CD4-positive, alpha-beta T cell treated with Interleukin-15 for 4 hours (primary cell): ENCODE measurements around the gene MYO7A.
A peak's percentile ranks its signal among the peaks of the same experiment; 100 is the strongest.

Experiments used
- DNase-seq: peaks from one replicate; pipeline ENCODE4 v3.0.0-alpha.2; 2020; ENCODE audit warnings: low spot score

Gene MYO7A

GRCh38 chr11:77127920-77128691 lies at the start of gene MYO7A:
TSS of gene MYO7A (plus strand) at chr11:77128246. CDS start at chr11:77130635, 2,389 bp downstream.
- no peak for DNase-seq

GRCh38 chr11:77079666-77080065 lies 48.4 kb upstream of the MYO7A start:
- DNase-seq = no peak

DNA sequence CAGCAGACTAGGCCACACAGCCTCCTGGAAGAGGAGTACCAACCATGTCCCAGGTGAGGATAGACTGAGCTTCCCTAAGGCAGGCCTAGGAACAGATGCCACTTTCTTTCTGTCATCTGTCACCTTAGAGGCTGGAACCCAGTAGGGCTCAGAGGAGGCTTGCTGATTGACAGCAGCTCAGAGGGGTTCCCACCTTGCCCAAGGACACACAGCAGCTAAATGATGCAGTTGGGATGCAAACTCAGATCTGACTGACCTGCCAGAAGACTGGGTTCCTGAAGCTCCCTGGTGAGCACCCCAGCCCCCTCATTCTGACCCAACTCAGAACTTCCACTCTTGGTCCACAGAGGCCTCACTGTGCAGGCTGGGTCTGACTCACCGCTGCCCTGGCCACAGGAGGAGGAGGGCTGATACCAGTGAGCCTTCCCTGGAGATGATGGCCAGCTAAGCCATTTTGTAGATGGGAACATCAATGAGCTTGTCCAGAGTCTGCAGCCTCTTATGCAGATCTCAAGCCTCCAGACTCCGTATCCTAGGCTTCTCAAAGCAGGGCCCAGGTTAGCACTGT lies 47.3 kb upstream of the MYO7A start:
- DNase-seq = no peak

DNA sequence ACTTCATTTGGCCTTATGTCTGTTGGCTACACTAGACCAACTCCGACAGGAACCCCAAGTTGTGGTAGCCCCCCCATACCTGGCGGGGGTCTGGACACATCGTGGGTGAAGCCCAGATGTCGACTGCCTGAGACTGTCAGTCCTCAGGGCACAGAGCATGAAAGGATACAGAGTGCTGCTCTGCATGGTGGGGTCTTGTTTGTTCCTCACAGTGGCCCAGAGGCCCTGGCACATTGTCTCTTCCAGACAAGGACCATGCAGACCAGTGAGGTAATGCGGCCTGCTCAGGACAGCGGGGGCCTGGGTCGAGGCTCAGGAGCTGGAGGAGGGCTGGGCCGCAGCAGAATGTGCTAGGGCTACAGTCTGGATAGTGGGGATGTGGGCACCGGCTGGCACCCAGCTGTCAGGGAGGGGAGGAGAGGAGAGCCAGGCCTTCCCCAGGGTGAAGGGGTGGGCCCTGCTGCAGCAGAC lies 46.6 kb upstream of the MYO7A start:
- DNase-seq = no peak

DNA sequence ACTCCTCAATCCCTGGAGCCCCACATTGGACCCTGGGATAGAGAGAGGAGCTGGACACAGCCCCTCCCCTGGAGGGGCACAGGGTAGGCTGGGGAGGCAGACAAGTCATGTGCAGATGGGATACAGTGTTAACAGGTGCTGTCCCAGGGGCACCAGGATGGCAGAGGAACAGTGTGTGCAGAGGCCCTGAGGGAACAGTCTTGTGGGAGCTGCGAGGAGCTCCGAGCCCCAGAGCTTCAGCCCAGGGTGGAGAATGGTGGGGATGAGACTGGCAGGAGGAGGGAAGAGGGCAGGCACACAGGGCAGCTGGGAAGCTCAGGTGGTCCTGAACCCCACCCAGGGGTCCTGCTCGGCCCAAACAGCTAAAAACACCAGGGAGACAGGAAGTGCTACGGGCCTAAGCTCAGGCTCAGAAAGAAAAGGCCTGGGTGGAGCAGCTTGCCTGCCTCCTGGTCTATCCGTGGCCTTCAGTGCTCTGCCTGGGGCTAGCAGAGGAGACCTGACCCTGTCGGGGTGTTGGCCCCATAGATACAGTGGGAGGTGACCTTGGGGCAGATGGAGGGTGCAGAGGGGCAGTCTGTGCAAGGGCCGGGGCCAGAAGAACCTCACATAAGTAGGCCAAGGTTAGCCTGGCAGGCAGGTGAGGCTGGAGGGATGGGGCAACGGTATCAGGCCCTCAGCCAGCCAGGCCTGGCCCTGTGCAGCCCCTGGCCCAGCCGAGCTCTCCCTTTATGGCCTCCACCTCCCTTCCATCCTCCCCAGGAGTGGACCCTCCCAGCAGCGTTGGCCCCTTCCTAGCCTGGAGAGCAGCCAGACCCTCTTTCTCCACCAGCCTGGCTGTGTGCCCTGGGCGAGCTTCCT lies 45.8 kb upstream of the MYO7A start:
- DNase-seq = no peak

DNA sequence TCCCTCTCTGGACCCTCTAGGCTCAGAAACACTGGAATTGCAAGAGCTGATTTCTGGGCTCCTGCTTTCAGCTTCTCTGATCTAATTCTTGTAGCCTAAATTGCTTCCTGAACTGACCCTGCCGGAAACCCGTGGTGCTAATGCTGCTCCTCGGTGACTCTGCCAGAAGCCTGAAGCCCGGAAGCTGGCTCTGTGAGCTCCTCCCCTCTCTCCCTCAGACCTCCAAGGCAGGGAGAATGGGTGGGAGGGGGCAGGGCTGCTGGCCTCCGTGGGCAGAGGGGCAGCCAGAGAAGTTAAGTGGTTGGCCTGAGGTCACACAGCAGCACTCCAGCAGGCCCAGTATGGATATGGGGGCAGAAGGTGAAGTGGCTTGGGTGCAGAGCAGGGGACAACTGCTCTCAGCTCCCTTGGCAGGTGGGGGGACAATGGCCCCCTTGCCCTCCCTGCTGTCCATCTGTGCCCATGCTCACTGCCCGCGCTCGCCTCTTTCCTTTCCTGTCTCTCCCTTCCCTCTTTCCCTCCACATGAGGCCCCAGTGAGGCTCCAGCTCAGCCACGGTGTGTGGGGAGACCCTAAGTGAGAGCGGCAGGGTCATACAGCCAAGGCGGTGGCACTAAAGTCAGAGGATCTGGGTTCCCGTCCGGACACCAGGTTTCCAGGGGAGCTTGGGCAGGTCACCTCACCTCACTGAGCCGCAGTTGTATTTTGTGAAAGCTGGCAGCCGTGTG lies 45.0 kb upstream of the MYO7A start:
- peak; percentile 40 for DNase-seq

DNA sequence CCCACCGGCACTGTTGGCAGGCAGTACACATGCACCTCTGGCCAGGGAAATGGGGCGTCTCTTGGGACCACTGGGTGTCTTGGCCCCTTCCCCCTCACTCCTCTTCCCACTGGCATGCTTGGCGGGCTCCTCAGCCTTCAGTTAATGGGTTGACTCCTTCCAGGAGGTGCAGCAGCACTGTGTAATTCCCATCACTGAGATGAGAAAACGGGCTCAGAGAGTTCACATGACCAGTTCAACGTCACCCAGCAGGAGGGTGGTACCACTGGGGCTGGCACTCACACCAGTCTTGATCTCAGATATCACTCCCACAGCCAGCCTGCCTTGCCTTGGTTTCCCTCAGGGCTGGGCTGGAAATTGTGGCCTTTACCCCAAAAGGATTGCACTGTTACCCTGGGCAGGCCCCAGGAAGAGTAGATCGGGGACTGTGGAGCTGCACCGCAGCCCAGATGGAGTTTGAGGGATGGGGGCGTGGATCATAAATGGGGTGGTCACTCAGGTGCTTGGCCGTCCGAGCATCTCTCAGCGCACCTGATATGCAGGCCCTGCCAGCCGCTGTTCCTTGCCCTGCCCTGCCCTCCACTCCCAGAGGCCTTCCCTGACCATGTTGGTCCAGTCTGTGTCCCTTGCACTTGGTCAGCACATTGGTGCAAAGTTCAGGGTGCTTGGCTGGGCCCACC lies 44.3 kb upstream of the MYO7A start:
- DNase-seq = no peak

GRCh38 chr11:77084581-77085191 lies 43.4 kb upstream of the MYO7A start:
- no peak for DNase-seq

DNA sequence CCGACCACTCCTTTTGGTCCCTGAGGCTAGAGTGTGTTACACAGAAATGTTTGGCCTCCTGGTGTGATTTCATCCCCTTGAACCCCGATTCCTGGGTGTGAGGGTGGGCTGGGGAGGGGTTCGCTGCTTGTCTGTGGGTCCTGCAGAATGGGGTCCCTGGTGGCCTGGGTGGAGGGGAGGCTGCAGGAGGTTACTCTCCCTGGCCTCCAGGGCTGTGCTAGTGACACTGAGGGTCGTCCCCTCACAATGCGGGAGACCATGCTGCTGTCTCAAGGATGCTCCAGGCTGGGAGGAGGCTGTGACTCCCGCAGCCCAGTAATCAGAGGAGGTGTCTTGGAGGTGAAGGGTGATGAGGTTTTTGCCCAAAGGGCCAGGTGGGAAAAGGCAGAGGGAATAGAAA lies 42.4 kb upstream of the MYO7A start:
- no peak for DNase-seq

DNA sequence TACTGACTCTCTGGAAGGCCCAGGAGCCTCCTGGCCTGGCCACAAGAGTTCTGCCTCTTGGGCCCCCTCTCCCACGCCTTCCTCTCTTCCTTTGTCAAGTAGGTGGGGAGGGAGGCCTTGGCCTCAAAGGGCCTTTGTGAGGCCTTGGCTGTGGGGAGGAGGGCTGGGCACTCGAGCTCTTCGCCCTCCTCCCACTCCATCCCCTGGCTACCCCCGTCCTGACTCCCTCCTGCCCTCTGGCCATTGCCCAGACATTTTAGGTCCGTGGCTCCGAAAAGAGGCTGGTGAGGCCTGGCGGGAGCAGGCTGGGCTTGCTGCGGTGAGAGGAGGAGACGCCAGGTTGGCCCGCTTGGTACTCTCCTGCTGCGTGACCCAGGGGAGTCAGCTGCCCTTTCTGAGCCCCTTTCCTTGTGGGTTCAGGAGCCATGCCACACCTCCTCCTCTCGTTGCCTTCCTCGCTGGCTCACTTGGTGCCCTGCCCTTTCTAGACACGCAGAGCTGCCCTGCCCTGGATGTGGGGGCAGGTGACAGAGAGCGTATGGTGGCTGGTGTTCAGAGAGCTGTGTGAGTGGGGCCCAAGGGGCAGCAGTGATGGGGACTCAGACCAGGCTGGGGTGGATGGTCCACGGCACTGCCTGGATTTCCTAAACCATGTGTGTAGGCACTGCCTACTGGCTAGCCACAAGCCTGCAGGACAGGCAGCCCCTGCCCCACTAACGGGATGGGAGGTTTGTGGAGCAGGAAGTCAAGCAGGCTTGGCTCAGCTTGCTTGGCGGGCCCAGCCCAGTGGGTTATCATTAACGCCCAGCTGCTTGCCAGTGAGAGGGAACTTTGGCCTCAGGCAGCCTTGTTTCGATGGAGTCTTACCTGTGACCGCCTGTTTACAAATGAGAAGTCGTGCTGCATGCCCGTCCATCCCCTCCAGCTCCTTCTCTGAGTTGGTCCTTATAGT lies 41.2 kb upstream of the MYO7A start:
- no peak for DNase-seq

DNA sequence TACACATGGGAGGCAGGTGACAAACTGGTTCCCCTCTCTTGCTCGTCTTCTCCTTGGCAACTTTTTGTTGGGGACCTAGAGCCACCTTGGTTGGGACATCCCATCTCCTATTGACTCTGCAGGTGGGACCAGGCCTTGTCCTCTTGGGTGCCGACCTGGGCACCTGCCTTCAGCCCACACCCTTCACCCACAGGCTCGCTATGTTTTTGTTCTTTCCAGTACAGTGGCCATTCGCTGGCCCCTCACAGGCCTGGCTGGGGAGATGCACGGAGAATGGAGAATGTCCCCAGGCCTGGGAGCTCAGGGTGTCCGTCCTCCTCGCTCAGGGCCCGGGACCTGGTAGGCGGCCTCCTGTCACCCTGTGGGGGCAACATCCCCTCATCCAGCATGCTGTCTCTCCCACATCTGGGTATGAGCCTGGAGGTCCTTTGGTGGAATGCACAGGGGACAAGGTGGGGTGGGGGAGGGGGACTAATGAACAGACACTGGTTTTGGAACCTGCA lies 40.3 kb upstream of the MYO7A start:
- DNase-seq = no peak

GRCh38 chr11:77088236-77089003 lies 39.6 kb upstream of the MYO7A start:
- no peak for DNase-seq

DNA sequence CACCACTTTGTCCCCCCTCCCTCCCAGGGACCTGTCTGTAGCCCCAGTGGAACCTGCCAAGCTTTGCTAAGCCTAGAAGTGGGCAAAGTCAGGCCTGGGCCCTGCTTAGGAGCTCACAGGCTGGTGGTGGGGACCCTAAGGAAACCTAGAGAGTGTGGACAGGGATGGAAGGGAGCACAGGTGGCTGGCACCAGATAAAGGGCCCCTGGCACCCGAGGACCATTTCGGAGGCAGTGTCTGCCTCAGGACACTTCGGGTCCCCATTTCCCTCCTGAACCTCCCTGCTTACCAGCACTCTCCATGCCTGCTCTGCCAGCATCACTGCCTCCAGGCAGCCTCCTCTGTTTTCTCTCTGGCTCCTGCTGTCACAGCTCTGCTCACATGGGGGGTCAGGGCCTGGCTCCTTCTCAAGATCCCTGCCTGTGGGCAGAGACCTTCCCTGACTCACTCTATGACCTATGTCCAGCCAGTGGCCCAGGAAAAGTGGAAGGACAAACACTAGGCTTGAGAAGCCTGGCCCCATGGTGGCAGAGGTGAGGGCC lies 39.0 kb upstream of the MYO7A start:
- no peak for DNase-seq

GRCh38 chr11:77090046-77090372 lies 38.0 kb upstream of the MYO7A start:
- no peak for DNase-seq

- DNase-seq = no peak
These were observed 37.5 kb upstream of the MYO7A start for GRCh38 chr11:77090373-77091111.

GRCh38 chr11:77091146-77091940 lies 36.7 kb upstream of the MYO7A start:
- peak; percentile 78 for DNase-seq

DNA sequence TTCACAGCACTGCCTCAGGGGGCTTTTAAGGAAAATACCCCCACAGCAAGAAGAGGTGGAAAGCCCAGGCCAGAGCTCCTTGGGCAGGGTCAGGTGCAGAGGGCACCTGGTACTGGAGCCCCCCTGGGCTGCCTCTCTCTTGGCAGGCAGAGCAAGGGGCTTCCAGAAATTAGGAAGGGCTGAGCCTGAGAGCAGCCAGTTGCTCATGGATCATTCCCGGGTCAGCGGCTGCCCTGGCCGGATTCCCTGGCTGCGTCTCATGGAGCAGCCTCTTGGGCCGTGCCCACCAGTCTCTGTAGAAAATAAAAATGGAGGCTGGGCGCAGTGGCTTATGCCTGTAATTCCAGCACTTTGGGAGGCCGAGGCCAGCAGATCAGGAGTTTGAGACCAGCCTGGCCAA lies 35.7 kb upstream of the MYO7A start:
- no peak for DNase-seq
